OCI-LY1 (cell line): ENCODE data around the gene GATA2.

Experiments
- CTCF ChIP-seq: fragments of 200-600 bp; sonication (generic), shearing (Covaris generic); IDR thresholded peaks from 2 replicates; pipeline ENCODE4 v1.5.1; 2017; ENCODE audit warnings: mild to moderate bottlenecking, antibody characterized with exemption, low read length, moderate library complexity, mixed read lengths
- EZH2 ChIP-seq: fragments of 200-600 bp; sonication (generic), shearing (Covaris generic); IDR thresholded peaks from 2 replicates; pipeline ENCODE4 v1.8.0; 2017; ENCODE audit warnings: borderline replicate concordance, mixed run types, mild to moderate bottlenecking, antibody characterized with exemption, low read length, moderate library complexity, mixed read lengths

DNA sequence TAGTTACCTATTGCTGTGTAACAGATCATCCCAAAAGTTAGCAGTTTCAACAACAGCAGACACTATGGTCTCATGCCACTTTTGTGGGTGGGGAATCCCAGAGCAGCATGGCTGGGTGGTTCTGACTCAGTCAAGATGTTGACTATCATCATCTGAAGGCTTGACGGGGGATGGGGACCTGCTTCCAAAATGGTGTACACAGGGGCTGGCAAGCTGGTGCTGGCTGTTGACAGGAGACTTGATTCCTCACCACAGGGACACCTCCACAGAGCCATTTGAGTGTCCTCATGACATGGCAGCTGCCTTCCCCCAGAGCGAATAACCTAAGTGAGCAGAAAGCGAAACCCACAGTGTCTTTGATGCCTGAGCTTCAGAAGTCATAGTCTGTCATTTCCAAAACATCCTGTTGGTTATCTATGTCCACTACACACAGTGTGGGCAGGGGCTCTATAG, 45.4 kb downstream of the GATA2 start:
- TF ChIP-seq CTCF (no peak), EZH2 (no peak)
